IPS DF 4.7 (cell line): ENCODE results near the gene DCTD.

Experiments used
- DNase-seq: peaks from one replicate; pipeline ENCODE4 v3.0.0-alpha.2; 2013; ENCODE audit warnings: low spot score; ENCODE audit errors: extremely low read depth

DCTD gene

GRCh38 chr4:182873289-182873688 is 43.9 kb downstream of the DCTD start:
- no peak for DNase-seq

GRCh38 chr4:182872886-182873285 is 44.3 kb downstream of the DCTD start:
- no peak for DNase-seq

GRCh38 chr4:182871616-182872015 is 45.6 kb downstream of the DCTD start:
- DNase-seq, result no peak

GRCh38 chr4:182869697-182870096 is 47.5 kb downstream of the DCTD start:
- no peak for DNase-seq

GRCh38 chr4:182866746-182867145 is 50.4 kb downstream of the DCTD start:
- DNase-seq, result no peak

GRCh38 chr4:182863501-182863900 is 53.7 kb downstream of the DCTD start:
- no peak for DNase-seq

- DNase-seq, result no peak
Observed at GRCh38 chr4:182862921-182863320, 54.3 kb downstream of the DCTD start.

- no peak for DNase-seq
Observed at GRCh38 chr4:182862141-182862875, 54.9 kb downstream of the DCTD start.

GRCh38 chr4:182861346-182861745 is 55.8 kb downstream of the DCTD start:
- DNase-seq, result no peak

GRCh38 chr4:182859730-182860129 is 57.5 kb downstream of the DCTD start:
- no peak for DNase-seq

- no peak for DNase-seq
Observed at GRCh38 chr4:182858711-182859110, 58.5 kb downstream of the DCTD start.

- DNase-seq, result no peak
Observed at GRCh38 chr4:182856862-182857261, 60.3 kb downstream of the DCTD start.

GRCh38 chr4:182855877-182856276 is 61.3 kb downstream of the DCTD start:
- no peak for DNase-seq

GRCh38 chr4:182855312-182855711 is 61.9 kb downstream of the DCTD start:
- no peak for DNase-seq

GRCh38 chr4:182854466-182854865 is 62.7 kb downstream of the DCTD start:
- DNase-seq, result no peak

GRCh38 chr4:182853731-182854330 is 63.4 kb downstream of the DCTD start:
- DNase-seq, result no peak

- DNase-seq, result no peak
Observed at GRCh38 chr4:182848685-182849084, 68.5 kb downstream of the DCTD start.

- no peak for DNase-seq
Observed at GRCh38 chr4:182847576-182848450, 69.4 kb downstream of the DCTD start.

- DNase-seq, result no peak
Observed at GRCh38 chr4:182846036-182846435, 71.2 kb downstream of the DCTD start.

- DNase-seq, result no peak
Observed at GRCh38 chr4:182845618-182846017, 71.6 kb downstream of the DCTD start.

GRCh38 chr4:182843808-182844325 is 73.3 kb downstream of the DCTD start:
- no peak for DNase-seq
